NCI-H146 (cell line): ENCODE measurements around the gene MRGPRD.

Experiments
- DNase-seq: peaks from one replicate; lab custom pipeline; 2025; lab: John Stamatoyannopoulos, UW

Gene MRGPRD

GRCh38 chr11:68930991-68931855 lies 49.6 kb downstream of the MRGPRD start:
- DNase-seq: no peak
